ENCODE measurements around the gene HS3ST4. TPM values are rescaled to one million over a fixed set of nuclear protein-coding genes. Genes with fewer than 3 reads are reported as not detected.

Gene HS3ST4
- total and polyA plus RNA-seq, 2 donors from 2014 or later = not detected

DNA sequence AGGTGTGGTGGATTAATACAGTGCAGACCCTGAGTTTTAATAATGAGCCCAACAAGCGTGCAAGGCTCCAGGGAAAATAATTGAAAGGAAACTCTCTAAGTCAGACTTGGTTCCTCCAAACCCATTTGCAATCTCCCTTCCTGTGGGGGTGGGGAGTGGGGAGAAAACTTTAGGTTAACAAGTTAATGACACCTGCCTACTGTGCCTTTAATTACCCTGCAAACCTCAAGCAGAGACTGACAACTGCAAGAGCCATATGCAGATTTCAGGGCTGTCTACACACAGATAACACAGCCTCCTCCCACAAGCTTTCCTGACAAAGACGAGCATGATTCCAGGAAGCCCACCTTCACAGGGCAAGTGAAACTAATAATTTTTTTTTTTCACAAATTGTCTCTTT is 359.3 kb downstream of the HS3ST4 start:
- no peaks in the 10 kb centered on the region for H3K27me3 ChIP-seq (ENCODE audit: control insufficient read depth, insufficient read depth, low read length)
- no peak overlapping the region for H3K9ac ChIP-seq (ENCODE audit: low read length in 3 of 3)
- no peaks in the 10 kb centered on the region for H3K9me3 ChIP-seq (ENCODE audit: control insufficient read depth in 2 of 3, insufficient read depth in 1 of 3, low read length in 3 of 3)
- TF ChIP-seq, protein P1, sequence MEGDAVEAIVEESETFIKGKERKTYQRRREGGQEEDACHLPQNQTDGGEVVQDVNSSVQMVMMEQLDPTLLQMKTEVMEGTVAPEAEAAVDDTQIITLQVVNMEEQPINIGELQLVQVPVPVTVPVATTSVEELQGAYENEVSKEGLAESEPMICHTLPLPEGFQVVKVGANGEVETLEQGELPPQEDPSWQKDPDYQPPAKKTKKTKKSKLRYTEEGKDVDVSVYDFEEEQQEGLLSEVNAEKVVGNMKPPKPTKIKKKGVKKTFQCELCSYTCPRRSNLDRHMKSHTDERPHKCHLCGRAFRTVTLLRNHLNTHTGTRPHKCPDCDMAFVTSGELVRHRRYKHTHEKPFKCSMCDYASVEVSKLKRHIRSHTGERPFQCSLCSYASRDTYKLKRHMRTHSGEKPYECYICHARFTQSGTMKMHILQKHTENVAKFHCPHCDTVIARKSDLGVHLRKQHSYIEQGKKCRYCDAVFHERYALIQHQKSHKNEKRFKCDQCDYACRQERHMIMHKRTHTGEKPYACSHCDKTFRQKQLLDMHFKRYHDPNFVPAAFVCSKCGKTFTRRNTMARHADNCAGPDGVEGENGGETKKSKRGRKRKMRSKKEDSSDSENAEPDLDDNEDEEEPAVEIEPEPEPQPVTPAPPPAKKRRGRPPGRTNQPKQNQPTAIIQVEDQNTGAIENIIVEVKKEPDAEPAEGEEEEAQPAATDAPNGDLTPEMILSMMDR (IDR thresholded peaks at IDR 0.05; ENCODE audit: borderline replicate concordance, extremely low read depth, insufficient read depth) = no peak
- no peaks in the 10 kb centered on the region for H3K36me3 ChIP-seq (ENCODE audit: control insufficient read depth in 2 of 3, insufficient read depth in 3 of 3, low read length in 3 of 3)
- no peak overlapping the region for H3K27ac ChIP-seq (ENCODE audit: low read depth in 2 of 2, low read length in 2 of 2)
- FAIRE-seq (no peak), DNase-seq (peak in 2 of 5 donors; percentile 5 to 6)
- no peak overlapping the region for H3K4me3 ChIP-seq (ENCODE audit: low read length in 3 of 3)
- intact Hi-C loops (cut with DNase I) = no loop called here
- H3K4me1 ChIP-seq (ENCODE audit: control insufficient read depth in 2 of 3, insufficient read depth in 2 of 3, low read depth in 1 of 3, low read length in 3 of 3) = no peaks in the 10 kb centered on the region

DNA sequence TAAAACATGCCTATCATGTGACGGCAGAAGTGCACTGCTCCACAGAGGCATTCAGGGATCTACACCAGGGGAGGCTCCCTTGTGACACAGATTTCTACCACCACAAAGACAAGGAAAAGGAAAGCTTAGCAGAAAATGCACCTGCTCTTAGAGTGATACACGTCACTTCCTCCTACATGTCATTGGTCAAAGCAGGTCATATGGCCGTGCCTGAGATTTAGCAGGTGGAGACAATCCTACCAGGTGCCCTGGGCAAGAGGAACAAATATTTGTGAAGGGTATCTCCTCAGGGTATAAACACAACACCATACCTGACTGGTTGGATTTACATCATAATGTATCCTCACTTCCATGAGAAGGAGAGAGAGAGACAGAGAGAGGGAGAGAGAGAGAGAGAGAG is 362.1 kb downstream of the HS3ST4 start:
- intact Hi-C loops (cut with DNase I) = no loop called here
- TF ChIP-seq, protein P1 (IDR thresholded peaks at IDR 0.05; ENCODE audit: borderline replicate concordance, extremely low read depth, insufficient read depth) = no peak
- H3K9ac ChIP-seq (ENCODE audit: low read length in 3 of 3) = no peak overlapping the region
- H3K9me3 ChIP-seq (ENCODE audit: control insufficient read depth in 2 of 3, insufficient read depth in 1 of 3, low read length in 3 of 3) = no peaks in the 10 kb centered on the region
- no peaks in the 10 kb centered on the region for H3K27me3 ChIP-seq (ENCODE audit: control insufficient read depth, insufficient read depth, low read length)
- no peaks in the 10 kb centered on the region for H3K36me3 ChIP-seq (ENCODE audit: control insufficient read depth in 2 of 3, insufficient read depth in 3 of 3, low read length in 3 of 3)
- FAIRE-seq = no peak
- no peak for DNase-seq
- no peak overlapping the region for H3K27ac ChIP-seq (ENCODE audit: low read depth in 2 of 2, low read length in 2 of 2)
- no peaks in the 10 kb centered on the region for H3K4me1 ChIP-seq (ENCODE audit: control insufficient read depth in 2 of 3, insufficient read depth in 2 of 3, low read depth in 1 of 3, low read length in 3 of 3)
- H3K4me3 ChIP-seq (ENCODE audit: low read length in 3 of 3) = no peak overlapping the region

DNA sequence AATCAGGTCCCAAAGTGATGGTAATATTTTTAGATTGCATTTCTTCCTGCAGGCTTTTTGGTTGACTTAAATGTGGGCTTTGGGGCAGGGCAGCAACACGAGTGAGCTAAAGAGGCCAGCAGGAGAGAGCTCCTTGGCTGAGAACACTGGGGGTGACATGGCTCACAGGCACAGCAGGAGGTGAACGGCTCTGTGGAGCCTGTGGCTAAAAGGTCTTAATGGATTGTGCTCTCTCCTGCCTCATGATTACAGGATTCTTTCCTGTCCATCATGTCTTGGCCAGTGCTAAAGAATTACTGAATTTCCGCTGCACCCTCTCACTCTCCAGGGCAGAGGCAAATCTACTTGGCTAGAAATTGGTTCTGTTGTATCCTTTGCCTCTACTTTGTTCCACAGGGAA is 366.6 kb downstream of the HS3ST4 start:
- no peaks in the 10 kb centered on the region for H3K36me3 ChIP-seq (ENCODE audit: control insufficient read depth in 2 of 3, insufficient read depth in 3 of 3, low read length in 3 of 3)
- H3K9me3 ChIP-seq (ENCODE audit: control insufficient read depth in 2 of 3, insufficient read depth in 1 of 3, low read length in 3 of 3) = no peaks in the 10 kb centered on the region
- TF ChIP-seq, protein P1 (IDR thresholded peaks at IDR 0.05; ENCODE audit: borderline replicate concordance, extremely low read depth, insufficient read depth) = no peak
- FAIRE-seq (no peak), DNase-seq (no peak)
- intact Hi-C loops (cut with DNase I) = no loop called here
- H3K9ac ChIP-seq (ENCODE audit: low read length in 3 of 3) = no peak overlapping the region
- H3K4me3 ChIP-seq (ENCODE audit: low read length in 3 of 3) = no peak overlapping the region
- no peaks in the 10 kb centered on the region for H3K27me3 ChIP-seq (ENCODE audit: control insufficient read depth, insufficient read depth, low read length)
- no peak overlapping the region for H3K27ac ChIP-seq (ENCODE audit: low read depth in 2 of 2, low read length in 2 of 2)
- H3K4me1 ChIP-seq (ENCODE audit: control insufficient read depth in 2 of 3, insufficient read depth in 2 of 3, low read depth in 1 of 3, low read length in 3 of 3) = no peaks in the 10 kb centered on the region
